ENCODE data around the gene ABHD12B. TPM values are rescaled to one million over a fixed set of nuclear protein-coding genes. Genes with fewer than 3 reads are reported as not detected.

The ABHD12B gene
- total and polyA plus RNA-seq, 9 of the 15 experiments (the other 6 are each of a cell fraction or from before 2014, with no cell fraction given), result not detected

GRCh38 chr14:50926851-50927386, 55.1 kb downstream of the ABHD12B start (continued):
- TF ChIP-seq CUX1 (CRISPR knock-in tag; IDR thresholded peaks at IDR 0.05) (no peak), NCOA2 (IDR thresholded peaks at IDR 0.05; ENCODE audit: partially characterized antibody in 2 of 2) (no peak), CBX1 (IDR thresholded peaks at IDR 0.05; ENCODE audit: low read depth) (no peak), RCOR1 (IDR thresholded peaks at IDR 0.05; ENCODE audit: borderline replicate concordance in 1 of 2, low read depth in 2 of 2, low read length in 2 of 2) (peak in 1 of 2 experiments; percentile 76; a peak in 2 of 4 replicates), FOXJ3 (CRISPR knock-in tag; IDR thresholded peaks at IDR 0.05) (no peak), SMAD1 (IDR thresholded peaks at IDR 0.05; ENCODE audit: low read depth, low read length, partially characterized antibody) (no peak), HBP1 (CRISPR knock-in tag; IDR thresholded peaks at IDR 0.05) (no peak), ZKSCAN8 (CRISPR knock-in tag; IDR thresholded peaks at IDR 0.05) (peak; percentile 49; the same call in 1 of the 2 replicates), ESRRB (CRISPR knock-in tag; IDR thresholded peaks at IDR 0.05; ENCODE audit: borderline replicate concordance) (no peak), ZNF133 (CRISPR knock-in tag; IDR thresholded peaks at IDR 0.05) (no peak), ZNF57 (CRISPR knock-in tag; IDR thresholded peaks at IDR 0.05) (no peak), EP400 (IDR thresholded peaks at IDR 0.05) (no peak), ZNF121 (CRISPR knock-in tag; conservative IDR thresholded peaks at IDR 0.05) (no peak), FOXM1 (IDR thresholded peaks at IDR 0.05; ENCODE audit: low read depth) (peak; percentile 40; the same call in 1 of the 2 replicates), FOXM1 (CRISPR knock-in tag; IDR thresholded peaks at IDR 0.05; ENCODE audit: low read depth) (no peak), ATF6 (CRISPR knock-in tag; IDR thresholded peaks at IDR 0.05) (no peak), CEBPG (CRISPR knock-in tag; IDR thresholded peaks at IDR 0.05) (no peak), CEBPG (tag; conservative IDR thresholded peaks at IDR 0.05 in 1 of 2, IDR thresholded peaks at IDR 0.05 in 1 of 2) (peak in 1 of 2 experiments; percentile 22; a peak in 1 of 4 replicates), RBM17 (IDR thresholded peaks at IDR 0.05; ENCODE audit: borderline replicate concordance, low read depth, low read length) (no peak), FOSL1 (tag; conservative IDR thresholded peaks at IDR 0.05) (peak; percentile 43; the same call in 1 of the 2 replicates), RBM25 (IDR thresholded peaks at IDR 0.05; ENCODE audit: low read depth, low read length, severe bottlenecking) (peak; percentile 7)
